Coronary artery (tissue), 2 donors: ENCODE data around the gene HADHA.

Experiments
- DNase-seq: peaks from one replicate; pipeline ENCODE4 v3.0.0-alpha.2; 2017; ENCODE audit warnings: low spot score
- H3K27ac ChIP-seq, 2 donors: fragments of 200-600 bp; sonication (generic); one replicate each; pipeline ENCODE4 v1.5.1; 2016 to 2019
- H3K4me3 ChIP-seq: fragments of 200-600 bp; sonication (generic); 2 replicates; pipeline ENCODE4 v1.5.1; 2016; ENCODE audit warnings: mild to moderate bottlenecking, moderate library complexity
- TF ChIP-seq, protein P1 (sequence below): fragments of 200-600 bp; sonication (generic); IDR thresholded peaks from one replicate; pipeline ENCODE4 v1.5.1; 2019; ENCODE audit warnings: antibody characterized with exemption

HADHA gene

GRCh38 chr2:26214759-26215158, 29.7 kb downstream of the HADHA start:
- no peak overlapping the region for H3K4me3 ChIP-seq
- TF ChIP-seq, protein P1, sequence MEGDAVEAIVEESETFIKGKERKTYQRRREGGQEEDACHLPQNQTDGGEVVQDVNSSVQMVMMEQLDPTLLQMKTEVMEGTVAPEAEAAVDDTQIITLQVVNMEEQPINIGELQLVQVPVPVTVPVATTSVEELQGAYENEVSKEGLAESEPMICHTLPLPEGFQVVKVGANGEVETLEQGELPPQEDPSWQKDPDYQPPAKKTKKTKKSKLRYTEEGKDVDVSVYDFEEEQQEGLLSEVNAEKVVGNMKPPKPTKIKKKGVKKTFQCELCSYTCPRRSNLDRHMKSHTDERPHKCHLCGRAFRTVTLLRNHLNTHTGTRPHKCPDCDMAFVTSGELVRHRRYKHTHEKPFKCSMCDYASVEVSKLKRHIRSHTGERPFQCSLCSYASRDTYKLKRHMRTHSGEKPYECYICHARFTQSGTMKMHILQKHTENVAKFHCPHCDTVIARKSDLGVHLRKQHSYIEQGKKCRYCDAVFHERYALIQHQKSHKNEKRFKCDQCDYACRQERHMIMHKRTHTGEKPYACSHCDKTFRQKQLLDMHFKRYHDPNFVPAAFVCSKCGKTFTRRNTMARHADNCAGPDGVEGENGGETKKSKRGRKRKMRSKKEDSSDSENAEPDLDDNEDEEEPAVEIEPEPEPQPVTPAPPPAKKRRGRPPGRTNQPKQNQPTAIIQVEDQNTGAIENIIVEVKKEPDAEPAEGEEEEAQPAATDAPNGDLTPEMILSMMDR = no peak
- H3K27ac ChIP-seq = no peak overlapping the region
- no peak for DNase-seq

DNA sequence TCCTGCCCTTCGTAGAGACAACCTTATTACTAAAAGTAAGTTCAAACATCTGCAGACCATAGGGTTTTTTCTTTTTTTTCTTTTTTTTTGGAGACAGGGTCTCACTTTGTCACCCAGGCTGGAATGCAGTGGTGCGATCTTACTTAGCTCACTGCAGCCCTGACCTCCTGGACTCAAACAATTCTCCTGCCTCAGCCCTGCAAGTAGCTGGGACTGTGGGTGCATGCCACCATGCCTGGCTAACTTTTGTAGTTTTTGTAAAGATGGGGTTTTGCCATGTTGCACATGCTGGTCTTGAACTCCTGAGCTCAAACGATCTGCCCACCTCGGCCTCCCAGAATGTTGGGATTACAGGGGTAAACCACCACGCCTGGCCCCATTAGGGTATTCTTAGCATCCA, 32.4 kb downstream of the HADHA start:
- TF ChIP-seq, protein P1 = no peak
- no peak overlapping the region for H3K27ac ChIP-seq
- H3K4me3 ChIP-seq = no peak overlapping the region
- DNase-seq = no peak

- H3K4me3 ChIP-seq = no peak overlapping the region
- no peak for DNase-seq
- TF ChIP-seq, protein P1 = no peak
- no peak overlapping the region for H3K27ac ChIP-seq
These were observed 40.5 kb downstream of the HADHA start for GRCh38 chr2:26203906-26204305.

DNA sequence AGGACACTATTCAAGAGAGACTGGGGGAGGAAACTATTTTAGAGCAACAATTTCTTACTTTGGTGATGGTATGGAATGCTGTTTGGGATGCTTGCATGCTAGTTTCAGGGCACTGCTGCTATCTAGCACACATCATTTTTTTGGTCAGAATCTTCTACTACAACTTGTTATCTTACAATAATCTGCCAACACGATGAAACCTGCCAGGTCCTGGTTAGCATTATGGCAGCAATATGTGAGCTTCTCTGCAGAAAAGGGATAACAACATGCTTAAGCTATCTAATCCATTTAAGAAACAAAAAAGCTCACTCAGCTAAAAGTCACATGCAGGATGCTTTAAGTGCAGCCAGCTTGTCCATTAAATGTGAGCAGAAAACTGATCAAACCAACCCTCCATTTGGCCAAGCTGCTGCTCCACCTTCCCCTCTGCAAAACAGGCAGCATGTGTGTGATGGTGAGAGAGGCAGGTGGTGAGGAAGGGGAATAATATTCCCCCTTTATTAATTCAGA, 41.4 kb downstream of the HADHA start:
- TF ChIP-seq, protein P1 = no peak
- Histone ChIP-seq H3K4me3 (no peak overlapping the region), H3K27ac (no peak overlapping the region)
- DNase-seq = no peak

- Histone ChIP-seq H3K4me3 (no peak overlapping the region), H3K27ac (no peak overlapping the region)
- no peak for DNase-seq
- TF ChIP-seq, protein P1 = no peak
These were observed 46.9 kb downstream of the HADHA start for GRCh38 chr2:26197516-26197915.

DNA sequence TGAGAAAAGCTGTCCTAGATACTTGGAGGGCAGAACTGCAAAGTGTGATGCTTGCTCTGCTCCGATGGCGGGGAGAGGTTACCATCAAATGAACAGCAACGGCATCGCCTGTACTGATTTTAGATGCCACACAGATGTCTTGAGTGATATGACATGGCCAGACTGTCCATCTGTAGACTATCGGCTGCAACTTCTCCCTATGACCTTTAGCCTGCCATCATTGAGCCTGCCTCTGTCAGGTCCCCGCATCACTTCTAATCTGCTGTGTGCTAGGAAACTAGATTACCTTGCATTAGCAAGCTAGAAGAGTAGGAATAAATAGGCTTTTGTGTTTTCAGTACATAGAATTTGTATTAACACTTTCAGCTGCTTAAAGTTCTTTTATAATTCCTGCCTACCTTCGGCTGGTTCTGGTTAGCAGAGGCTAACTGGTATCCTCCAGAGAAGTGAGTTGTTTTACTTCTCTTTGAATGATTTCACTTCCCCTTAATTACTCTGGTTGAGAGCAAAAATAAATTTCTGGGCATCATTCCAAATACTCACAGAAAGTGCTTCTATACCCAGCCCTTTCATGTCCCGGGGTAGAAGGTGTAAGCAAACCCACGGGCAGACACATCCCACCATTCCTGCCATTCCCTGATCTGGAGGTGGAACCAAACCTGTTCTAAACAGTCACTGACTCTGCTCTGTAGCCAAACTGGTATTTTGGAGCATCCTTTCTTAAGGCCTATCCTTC, 47.6 kb downstream of the HADHA start:
- no peak overlapping the region for H3K27ac ChIP-seq
- DNase-seq = no peak
- TF ChIP-seq, protein P1 = no peak
- no peak overlapping the region for H3K4me3 ChIP-seq
